Activated naive CD4-positive, alpha-beta T cell treated with anti-CD3 and anti-CD28 coated beads, Interleukin-2, amount 10 ng/mL, durations not matched to agents 7 days and 5 days (primary cell): ENCODE measurements around the gene AKR1B15.
"Not testable (repeated sequence)": the region's sequence is repeated elsewhere in the genome, so short reads cannot be mapped to it uniquely, and the experiment has no call there.

Experiments used
- CTCF ChIA-PET: fragments of 350-600 bp; sonication (Branson Sonifier 250); formaldehyde crosslinking; loops from one replicate; lab custom pipeline; 2021; ENCODE audit warnings: antibody characterized with exemption; lab: Charles Lee
- DNase-seq: peaks from one replicate; pipeline ENCODE4 v3.0.0-alpha.2; 2020
- H3K27ac Mint-ChIP-seq: one replicate; pipeline ENCODE4 v1.8.0; 2021; ENCODE audit warnings: mild to moderate bottlenecking, moderate library complexity, mixed read lengths
- H3K27me3 Mint-ChIP-seq: one replicate; pipeline ENCODE4 v1.8.0; 2021; ENCODE audit warnings: mild to moderate bottlenecking, mixed read lengths
- H3K36me3 Mint-ChIP-seq: one replicate; pipeline ENCODE4 v1.8.0; 2021; ENCODE audit warnings: mixed read lengths
- H3K4me1 Mint-ChIP-seq: one replicate; pipeline ENCODE4 v1.8.0; 2021; ENCODE audit warnings: mixed read lengths
- H3K4me3 Mint-ChIP-seq: one replicate; pipeline ENCODE4 v1.8.0; 2021; ENCODE audit warnings: mild to moderate bottlenecking, moderate library complexity, mixed read lengths
- H3K9me3 Mint-ChIP-seq: one replicate; pipeline ENCODE4 v1.8.0; 2021; ENCODE audit warnings: mixed read lengths

Gene AKR1B15

DNA sequence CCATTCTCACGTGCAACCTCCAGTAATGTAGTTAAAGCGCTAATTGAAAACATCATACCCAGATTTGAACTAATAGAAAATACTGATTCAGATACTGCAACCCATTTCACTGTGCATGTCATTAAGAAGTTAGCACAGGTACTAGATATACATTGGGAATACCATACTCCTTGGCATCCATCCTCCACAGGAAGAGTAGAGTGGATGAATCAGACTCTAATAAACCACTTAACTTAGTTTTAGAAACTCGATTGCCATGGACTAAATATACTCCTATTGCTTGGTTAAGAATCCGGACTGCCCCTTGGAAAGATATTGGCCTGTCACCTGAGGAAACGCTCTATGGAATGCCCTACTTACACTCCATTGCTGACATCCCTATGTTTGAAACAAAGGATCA, 9.5 kb downstream of the AKR1B15 start:
- Mint-ChIP-seq H3K27ac (no peak overlapping the region), H3K9me3 (peaks cover 10% of the 10 kb centered on the region), H3K4me3 (no peak overlapping the region), H3K27me3 (peaks cover 8% of the 10 kb centered on the region), H3K4me1 (peaks cover 5% of the 10 kb centered on the region), H3K36me3 (no peaks in the 10 kb centered on the region)
- no peak for DNase-seq
- CTCF ChIA-PET: interaction anchor here (1.2 kb wide), 1 partner anchor 49 kb away, joined by 3 read pairs; no protein-coding TSS in a partner anchor

DNA sequence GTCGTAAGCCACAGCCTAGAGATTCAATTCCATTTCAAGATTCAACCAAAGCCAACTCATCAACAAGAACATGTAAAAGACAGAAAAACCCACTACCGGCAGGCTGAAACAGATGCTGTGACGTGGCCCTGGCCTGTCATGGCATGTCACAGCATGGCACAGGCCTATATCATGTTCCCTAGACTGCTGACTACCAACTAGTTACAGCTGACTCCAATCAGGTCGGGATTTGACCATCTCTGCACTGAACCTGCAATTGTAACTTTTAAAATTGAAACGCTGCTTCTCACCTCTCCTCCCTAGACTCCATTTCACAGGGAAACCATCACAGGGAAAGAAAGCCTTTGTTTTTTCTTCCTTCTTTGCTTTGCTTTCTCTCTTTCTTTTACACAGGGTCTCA, 12.7 kb downstream of the AKR1B15 start:
- not testable (repeated sequence) for H3K27me3 Mint-ChIP-seq, H3K36me3 Mint-ChIP-seq, H3K4me3 Mint-ChIP-seq, DNase-seq, H3K4me1 Mint-ChIP-seq
- Mint-ChIP-seq H3K27ac (peak overlapping the region; percentile 29), H3K9me3 (peaks cover 15% of the 10 kb centered on the region)
- CTCF ChIA-PET: interaction anchor here (0.6 kb wide), 1 partner anchor 40 kb away, joined by 3 read pairs; no protein-coding TSS in a partner anchor

DNA sequence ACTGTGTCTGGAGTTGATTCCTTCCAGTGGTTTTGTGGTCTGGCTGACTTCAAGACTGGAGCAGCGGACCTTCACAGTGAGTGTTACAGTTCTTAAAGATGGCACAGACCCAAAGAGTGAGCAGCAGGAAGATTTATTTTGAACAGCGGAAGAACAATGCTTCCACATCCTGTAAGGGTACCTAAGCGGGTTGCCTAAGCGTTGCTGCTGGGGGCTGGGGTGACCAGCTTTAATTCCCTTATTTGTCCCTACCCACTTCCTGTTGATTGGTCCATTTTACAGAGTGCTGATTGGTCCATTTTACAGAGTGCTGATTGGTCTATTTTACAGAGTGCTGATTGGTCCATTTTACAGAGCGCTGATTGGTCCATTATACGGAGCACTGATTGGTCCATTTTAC, 13.2 kb downstream of the AKR1B15 start:
- Mint-ChIP-seq H3K36me3 (no peaks in the 10 kb centered on the region), H3K4me1 (peaks cover 5% of the 10 kb centered on the region), H3K27ac (no peak overlapping the region), H3K9me3 (peaks cover 15% of the 10 kb centered on the region), H3K4me3 (no peak overlapping the region), H3K27me3 (peaks cover 1% of the 10 kb centered on the region)
- peak; percentile 32 for DNase-seq
- CTCF ChIA-PET: interaction anchor here (0.6 to 1.4 kb wide), 2 partner anchors 15 to 40 kb away, joined by 3 read pairs; no protein-coding TSS in a partner anchor

DNA sequence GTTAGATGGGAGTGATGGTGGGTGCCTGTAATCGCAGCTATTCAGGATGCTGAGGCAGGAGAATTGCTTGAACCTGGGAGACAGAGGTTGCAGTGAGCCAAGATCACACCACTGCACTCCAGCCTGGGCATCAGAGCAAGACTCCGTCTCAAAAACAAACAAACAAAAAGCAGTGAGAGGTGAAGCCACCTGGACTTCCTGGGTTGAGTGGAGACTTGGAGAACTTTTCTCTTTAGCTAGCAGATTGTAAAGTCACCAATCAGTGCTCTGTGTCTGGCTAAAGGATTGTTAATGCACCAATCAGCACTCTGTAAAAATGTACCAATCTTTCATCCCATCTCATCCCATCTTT, 14.5 kb downstream of the AKR1B15 start:
- H3K4me3 Mint-ChIP-seq, DNase-seq, H3K36me3 Mint-ChIP-seq, H3K4me1 Mint-ChIP-seq, H3K27me3 Mint-ChIP-seq, H3K27ac Mint-ChIP-seq: not testable (repeated sequence)
- H3K9me3 Mint-ChIP-seq: peaks cover 15% of the 10 kb centered on the region
- CTCF ChIA-PET: interaction anchor here (0.6 to 1.4 kb wide), 2 partner anchors 16 to 125 kb away, joined by 3 read pairs; no protein-coding TSS in a partner anchor

DNA sequence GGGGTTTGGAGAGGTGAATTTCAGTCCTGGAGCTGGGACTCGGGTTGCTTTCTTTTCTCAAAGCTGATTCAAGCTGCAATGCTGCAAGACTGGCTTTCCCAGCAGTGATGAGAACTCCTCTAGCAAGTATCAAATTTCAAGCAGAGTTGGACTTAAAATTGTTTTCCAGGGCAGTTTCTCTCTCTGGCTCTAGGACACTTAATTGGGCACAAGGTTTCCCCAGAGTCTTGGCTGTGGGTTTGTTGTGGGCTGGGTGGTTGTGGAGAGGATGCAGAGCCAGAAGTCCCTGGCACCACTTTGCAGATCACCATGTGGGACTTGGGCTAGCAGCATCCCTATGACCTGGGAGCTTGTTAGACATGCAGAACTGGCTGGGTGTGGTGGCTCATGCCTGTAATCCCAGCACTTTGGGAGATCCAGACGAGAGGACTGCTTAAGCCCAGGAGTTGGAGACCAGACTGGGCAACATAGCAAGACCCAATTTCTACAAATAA, 16.8 kb downstream of the AKR1B15 start:
- H3K4me3 Mint-ChIP-seq: no peak overlapping the region
- CTCF ChIA-PET: interaction anchor here (0.6 to 2.3 kb wide), 2 partner anchors 133 to 824 kb away, joined by 3 to 6 read pairs; no protein-coding TSS in a partner anchor
- peaks cover 5% of the 10 kb centered on the region for H3K4me1 Mint-ChIP-seq
- H3K36me3 Mint-ChIP-seq: no peaks in the 10 kb centered on the region
- H3K27ac Mint-ChIP-seq: no peak overlapping the region
- no peak for DNase-seq
- H3K9me3 Mint-ChIP-seq: peaks cover 17% of the 10 kb centered on the region
- H3K27me3 Mint-ChIP-seq: peaks cover 4% of the 10 kb centered on the region

DNA sequence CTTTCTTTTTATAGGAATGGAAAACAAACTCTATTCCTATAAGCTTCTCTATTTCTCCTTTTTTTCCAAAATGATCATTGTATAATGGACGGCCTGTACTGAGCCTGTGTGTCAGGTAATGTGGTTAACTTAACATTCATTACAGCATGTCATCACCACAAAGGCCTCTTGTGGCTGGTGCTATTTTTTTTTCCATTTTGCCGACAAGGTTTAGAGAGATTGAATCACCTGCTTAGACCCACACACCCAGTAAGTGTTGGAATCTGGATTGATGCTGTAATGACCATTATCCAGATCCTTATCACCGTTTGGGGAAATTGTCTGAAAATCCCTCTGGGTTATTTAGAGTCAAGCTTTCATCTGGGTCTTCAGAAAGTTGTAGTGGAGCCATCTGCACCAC, 18.5 kb downstream of the AKR1B15 start:
- no peak overlapping the region for H3K27ac Mint-ChIP-seq
- H3K9me3 Mint-ChIP-seq: peaks cover 13% of the 10 kb centered on the region
- H3K27me3 Mint-ChIP-seq: peaks cover 4% of the 10 kb centered on the region
- H3K4me3 Mint-ChIP-seq: no peak overlapping the region
- no peak for DNase-seq
- H3K4me1 Mint-ChIP-seq: no peaks in the 10 kb centered on the region
- no peaks in the 10 kb centered on the region for H3K36me3 Mint-ChIP-seq
- CTCF ChIA-PET: interaction anchor here (2.3 kb wide), 1 partner anchor 135 kb away, joined by 6 read pairs; no protein-coding TSS in a partner anchor

DNA sequence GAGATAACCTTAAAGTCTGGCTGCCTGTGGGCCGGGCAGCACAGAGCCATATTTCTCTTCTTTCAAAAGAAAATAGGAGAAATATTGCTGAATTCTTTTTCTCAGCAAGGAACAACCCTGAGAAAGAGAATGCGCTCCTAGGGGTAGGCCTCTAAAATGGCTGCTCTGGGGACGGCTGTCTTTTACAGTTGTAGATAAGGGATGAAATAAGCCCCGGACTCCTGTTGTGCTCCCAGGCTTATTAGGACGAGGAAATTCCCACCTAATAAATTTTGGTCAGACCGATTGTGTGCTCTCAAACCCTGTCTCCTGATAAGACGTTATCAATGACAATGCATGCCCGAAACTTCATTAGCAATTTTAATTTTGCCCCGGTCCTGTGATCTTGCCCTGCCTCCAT, 21.1 kb downstream of the AKR1B15 start:
- H3K4me3 Mint-ChIP-seq, H3K36me3 Mint-ChIP-seq, H3K4me1 Mint-ChIP-seq, DNase-seq, H3K27ac Mint-ChIP-seq, H3K9me3 Mint-ChIP-seq, CTCF ChIA-PET, H3K27me3 Mint-ChIP-seq: not testable (repeated sequence)

DNA sequence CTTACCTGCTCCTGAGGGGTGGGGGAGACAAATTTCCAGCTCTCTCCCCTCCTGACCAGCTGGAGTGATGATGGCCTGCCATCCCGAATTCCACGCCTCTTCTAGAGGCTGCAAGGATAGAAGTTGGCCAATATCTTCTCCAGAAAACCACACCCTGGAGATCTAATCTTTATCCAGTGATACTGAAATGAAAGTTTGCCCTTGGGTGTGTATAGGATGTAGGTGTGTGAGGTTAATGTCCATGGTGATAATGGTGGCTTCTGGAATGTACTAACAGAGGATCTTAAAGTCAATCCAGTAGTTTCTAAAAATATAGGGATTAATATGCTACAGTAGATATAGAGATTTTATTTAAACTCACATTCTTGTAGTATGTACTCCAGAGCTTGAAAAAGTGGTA, 22.2 kb downstream of the AKR1B15 start:
- CTCF ChIA-PET: no interaction called here
- Mint-ChIP-seq H3K36me3 (no peaks in the 10 kb centered on the region), H3K27ac (no peak overlapping the region), H3K9me3 (peaks cover 3% of the 10 kb centered on the region), H3K4me3 (no peak overlapping the region), H3K27me3 (peaks cover 4% of the 10 kb centered on the region), H3K4me1 (no peaks in the 10 kb centered on the region)
- no peak for DNase-seq

DNA sequence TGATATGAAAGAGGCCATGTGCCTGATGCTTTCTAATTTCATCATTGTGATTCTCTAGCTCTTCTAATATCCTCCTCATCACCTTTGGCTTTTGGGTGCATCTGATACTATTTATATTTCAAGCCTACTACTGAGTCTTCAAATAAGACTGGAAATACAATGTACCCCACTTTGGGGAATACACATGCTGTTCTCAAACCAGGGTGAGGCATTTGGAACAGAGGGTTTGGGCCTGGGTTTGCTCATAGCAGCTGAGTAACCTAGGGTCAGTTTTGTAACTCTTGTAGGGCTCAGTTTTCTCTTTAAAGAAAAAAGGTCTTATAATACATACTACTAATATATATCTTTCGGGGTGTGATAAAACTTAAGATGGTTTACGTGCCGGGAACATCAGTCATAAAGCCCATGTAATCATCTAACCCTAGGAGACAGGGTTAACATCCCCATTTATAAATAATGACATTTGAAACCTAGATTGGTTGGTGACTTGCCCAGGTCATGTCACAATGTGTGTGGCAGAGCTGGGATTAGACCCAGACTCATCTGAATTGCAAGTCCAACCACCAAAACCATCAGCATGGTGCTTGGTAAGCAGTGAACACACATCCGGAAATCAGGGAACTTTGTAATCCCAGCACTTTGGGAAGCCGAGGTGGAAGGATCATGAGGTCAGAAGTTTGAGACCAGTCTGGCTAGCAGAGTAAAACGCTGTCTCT, 23.0 kb downstream of the AKR1B15 start:
- DNase-seq: no peak
- CTCF ChIA-PET: no interaction called here
- no peak overlapping the region for H3K27ac Mint-ChIP-seq
- peaks cover 4% of the 10 kb centered on the region for H3K27me3 Mint-ChIP-seq
- H3K9me3 Mint-ChIP-seq: peaks cover 3% of the 10 kb centered on the region
- no peaks in the 10 kb centered on the region for H3K4me1 Mint-ChIP-seq
- H3K4me3 Mint-ChIP-seq: no peak overlapping the region
- H3K36me3 Mint-ChIP-seq: no peaks in the 10 kb centered on the region

DNA sequence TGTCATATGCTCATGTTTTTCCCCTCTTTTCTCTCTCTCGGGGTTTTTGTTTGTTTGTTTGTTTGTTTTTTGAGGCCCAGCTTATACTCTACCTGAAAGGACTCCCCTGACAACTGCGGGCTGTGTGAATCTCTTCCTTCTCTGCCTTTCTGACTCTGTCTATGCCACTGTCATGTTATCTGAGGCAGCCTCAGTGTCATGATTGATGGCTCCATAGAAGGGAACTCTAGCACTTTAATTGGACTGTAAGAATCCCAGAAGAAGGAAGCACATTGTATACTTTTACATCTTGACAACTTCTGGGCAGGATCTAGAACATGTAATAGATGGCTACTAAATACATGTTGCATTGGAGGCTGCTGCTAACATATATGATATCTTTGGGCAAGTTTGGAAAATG, 25.4 kb downstream of the AKR1B15 start:
- H3K27ac Mint-ChIP-seq: no peak overlapping the region
- peaks cover 3% of the 10 kb centered on the region for H3K27me3 Mint-ChIP-seq
- no peak overlapping the region for H3K4me3 Mint-ChIP-seq
- no peaks in the 10 kb centered on the region for H3K4me1 Mint-ChIP-seq
- DNase-seq: no peak
- CTCF ChIA-PET: interaction anchor here (1.2 to 1.3 kb wide), 2 partner anchors 26 to 34 kb away, joined by 3 to 4 read pairs; no protein-coding TSS in a partner anchor
- H3K36me3 Mint-ChIP-seq: no peaks in the 10 kb centered on the region
- H3K9me3 Mint-ChIP-seq: peaks cover 3% of the 10 kb centered on the region

DNA sequence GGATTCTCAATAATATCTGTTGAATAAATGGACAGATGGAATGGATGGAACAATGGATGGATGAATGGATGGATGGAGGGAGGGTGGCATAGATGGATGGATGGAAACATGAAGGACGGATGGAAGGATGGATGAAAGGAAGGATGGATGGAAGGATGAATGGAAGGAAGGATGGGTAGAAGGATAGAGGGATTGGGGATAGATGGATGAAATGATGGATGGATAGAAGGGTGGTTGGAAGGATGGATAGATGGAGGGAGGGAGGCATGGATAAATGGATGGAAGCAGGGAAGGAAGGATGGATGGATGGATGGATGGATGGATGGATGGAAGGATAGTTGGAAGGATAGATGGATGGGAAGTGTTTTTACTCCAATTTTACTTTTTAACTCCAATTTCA, 35.4 kb downstream of the AKR1B15 start:
- H3K36me3 Mint-ChIP-seq: no peaks in the 10 kb centered on the region
- peaks cover 3% of the 10 kb centered on the region for H3K9me3 Mint-ChIP-seq
- no peak for DNase-seq
- no peak overlapping the region for H3K27ac Mint-ChIP-seq
- peaks cover 20% of the 10 kb centered on the region for H3K27me3 Mint-ChIP-seq
- H3K4me3 Mint-ChIP-seq: no peak overlapping the region
- H3K4me1 Mint-ChIP-seq: no peaks in the 10 kb centered on the region
- CTCF ChIA-PET: no interaction called here

DNA sequence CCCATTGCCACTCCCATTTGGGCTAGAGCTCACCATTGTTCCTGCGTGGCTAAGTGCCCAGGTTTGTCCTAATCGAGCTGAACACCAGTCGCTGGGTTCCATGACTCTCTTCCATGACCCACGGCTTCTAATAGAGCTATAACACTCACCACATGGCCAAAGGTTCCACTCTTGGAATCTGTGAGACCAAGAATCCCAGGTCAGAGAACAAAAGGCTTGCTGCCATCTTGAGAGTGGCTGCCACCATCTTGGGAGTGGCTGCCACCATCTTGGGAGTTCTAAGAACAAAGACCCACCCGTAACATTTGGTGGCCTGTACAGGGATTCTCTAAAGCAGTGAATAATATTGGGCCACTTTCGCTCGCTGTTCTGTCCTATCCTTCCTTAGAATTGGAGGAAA, 37.0 kb downstream of the AKR1B15 start:
- no peaks in the 10 kb centered on the region for H3K4me1 Mint-ChIP-seq
- H3K27me3 Mint-ChIP-seq: peaks cover 9% of the 10 kb centered on the region
- no peak for DNase-seq
- no peak overlapping the region for H3K27ac Mint-ChIP-seq
- CTCF ChIA-PET: no interaction called here
- no peaks in the 10 kb centered on the region for H3K36me3 Mint-ChIP-seq
- H3K9me3 Mint-ChIP-seq: peaks cover 3% of the 10 kb centered on the region
- H3K4me3 Mint-ChIP-seq: no peak overlapping the region

DNA sequence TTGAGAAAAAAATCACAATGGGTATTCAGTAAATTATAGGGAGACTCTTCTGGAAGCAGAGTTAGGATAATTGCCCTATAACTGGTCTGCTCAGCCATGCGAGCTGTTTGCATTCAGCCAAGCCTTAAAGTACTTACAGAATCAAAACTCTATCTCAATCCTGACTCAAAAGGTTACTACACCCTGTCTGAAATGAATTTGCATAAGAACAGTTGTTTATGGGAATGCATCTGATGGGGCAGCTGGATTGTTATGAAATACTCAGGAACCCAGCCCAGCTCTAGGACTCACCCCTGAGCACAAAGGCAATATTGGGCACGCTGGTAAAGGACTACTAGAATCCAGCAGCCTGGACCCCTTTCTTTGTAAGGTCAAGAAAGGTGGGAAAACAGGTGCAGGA, 38.8 kb downstream of the AKR1B15 start:
- Mint-ChIP-seq H3K9me3 (peaks cover 13% of the 10 kb centered on the region), H3K27ac (no peak overlapping the region), H3K27me3 (peaks cover 9% of the 10 kb centered on the region), H3K4me3 (no peak overlapping the region), H3K4me1 (no peaks in the 10 kb centered on the region), H3K36me3 (no peaks in the 10 kb centered on the region)
- DNase-seq: no peak
- CTCF ChIA-PET: no interaction called here

DNA sequence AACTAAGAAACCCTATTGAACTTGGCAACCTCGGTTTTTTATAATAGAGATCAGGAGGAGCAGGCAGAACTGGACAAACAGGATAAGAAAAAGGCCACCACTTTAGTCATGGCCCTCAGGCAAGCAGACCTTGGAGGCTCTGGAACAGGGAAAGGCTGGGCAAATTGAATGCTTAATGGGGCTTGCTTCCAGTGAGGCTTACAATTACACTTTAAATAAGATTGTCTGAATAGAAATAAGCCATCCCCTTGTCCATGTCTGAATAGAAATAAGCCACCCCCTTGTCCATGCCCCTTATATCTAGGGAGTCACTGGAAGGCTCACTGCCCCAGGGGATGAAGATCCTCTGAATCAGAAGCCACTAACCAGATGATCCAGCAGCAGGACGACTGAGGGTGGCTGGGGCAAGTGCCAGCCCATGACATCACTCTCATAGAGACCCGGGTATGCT, 40.6 kb downstream of the AKR1B15 start:
- H3K4me1 Mint-ChIP-seq: no peaks in the 10 kb centered on the region
- H3K36me3 Mint-ChIP-seq: no peaks in the 10 kb centered on the region
- peaks cover 15% of the 10 kb centered on the region for H3K9me3 Mint-ChIP-seq
- no peak overlapping the region for H3K4me3 Mint-ChIP-seq
- no peak overlapping the region for H3K27ac Mint-ChIP-seq
- DNase-seq: no peak
- H3K27me3 Mint-ChIP-seq: peaks cover 4% of the 10 kb centered on the region
- CTCF ChIA-PET: no interaction called here
